GM19193 (cell line): ENCODE measurements around the gene PCNX2.

Source experiments
- POLR2A ChIP-seq: IDR thresholded peaks from 4 replicates; pipeline ENCODE4 v1.6.1; 2011; ENCODE audit not compliant: insufficient read depth, insufficient read length; ENCODE audit errors: extremely low read depth

PCNX2 gene

GRCh38 chr1:233282582-233282886 lies 13.0 kb downstream of the PCNX2 start:
- TF ChIP-seq POLR2A = no peak

GRCh38 chr1:233281711-233282581 lies 13.6 kb downstream of the PCNX2 start:
- no peak for TF ChIP-seq POLR2A

GRCh38 chr1:233279971-233280370 lies 15.6 kb downstream of the PCNX2 start:
- no peak for TF ChIP-seq POLR2A

DNA sequence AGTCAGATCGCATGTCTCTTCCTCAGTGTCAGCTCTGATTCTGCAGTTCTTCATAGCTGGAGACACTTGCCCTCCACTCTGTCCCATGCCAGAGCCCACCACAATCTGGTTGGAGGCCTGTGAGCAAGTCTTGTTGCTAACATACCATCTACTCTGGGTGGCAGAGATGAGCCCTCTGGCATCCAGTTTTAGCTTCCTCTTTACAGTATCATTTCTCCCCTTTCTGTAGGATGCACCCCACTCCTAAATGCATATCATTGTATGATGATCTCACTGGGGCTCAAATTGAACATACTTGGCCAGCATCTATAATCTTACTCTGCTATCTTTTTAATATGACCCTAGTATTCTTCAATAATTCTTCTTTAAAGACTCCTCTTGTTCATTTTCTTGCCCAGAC lies 16.9 kb downstream of the PCNX2 start:
- no peak for TF ChIP-seq POLR2A

GRCh38 chr1:233277637-233278606 lies 17.6 kb downstream of the PCNX2 start:
- no peak for TF ChIP-seq POLR2A

DNA sequence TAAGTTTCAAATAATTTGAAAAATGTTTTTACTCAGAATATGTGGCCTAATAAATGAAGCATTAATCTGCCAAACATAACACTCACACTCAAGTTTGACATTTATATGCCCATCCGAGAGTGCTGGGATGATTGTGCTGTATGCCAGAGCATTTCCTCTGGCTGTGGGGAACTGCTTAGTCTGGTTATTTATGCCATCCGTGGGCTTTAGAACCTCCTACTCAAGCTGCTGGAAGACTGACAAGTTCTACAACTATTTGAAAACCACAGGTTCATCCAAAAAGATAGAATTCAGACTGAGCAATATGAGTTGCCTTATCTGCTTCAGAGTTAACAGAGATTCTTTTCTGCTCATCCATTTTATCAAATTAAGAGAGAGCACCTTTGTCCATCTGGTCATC lies 25.9 kb downstream of the PCNX2 start:
- TF ChIP-seq POLR2A = no peak

GRCh38 chr1:233268389-233269022 lies 27.0 kb downstream of the PCNX2 start:
- no peak for TF ChIP-seq POLR2A

DNA sequence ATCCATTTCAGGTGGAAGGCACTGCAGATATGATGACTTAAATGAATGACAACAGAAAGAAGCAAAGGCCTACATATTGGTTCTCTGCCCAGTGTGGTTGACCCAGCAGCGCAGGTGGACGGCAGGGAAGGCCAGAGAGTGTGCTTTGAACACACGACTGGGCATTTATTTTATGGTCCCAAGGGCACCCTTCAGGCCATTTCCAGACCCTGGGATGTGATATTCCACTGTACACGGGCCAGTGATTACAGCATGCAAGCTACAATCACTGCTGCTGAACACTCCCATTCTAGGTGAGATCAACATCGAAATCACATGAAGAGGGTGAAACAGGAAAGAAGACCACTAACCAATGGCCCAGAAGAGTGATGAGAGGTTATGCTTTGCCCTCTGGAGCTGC lies 33.8 kb downstream of the PCNX2 start:
- TF ChIP-seq POLR2A = no peak

DNA sequence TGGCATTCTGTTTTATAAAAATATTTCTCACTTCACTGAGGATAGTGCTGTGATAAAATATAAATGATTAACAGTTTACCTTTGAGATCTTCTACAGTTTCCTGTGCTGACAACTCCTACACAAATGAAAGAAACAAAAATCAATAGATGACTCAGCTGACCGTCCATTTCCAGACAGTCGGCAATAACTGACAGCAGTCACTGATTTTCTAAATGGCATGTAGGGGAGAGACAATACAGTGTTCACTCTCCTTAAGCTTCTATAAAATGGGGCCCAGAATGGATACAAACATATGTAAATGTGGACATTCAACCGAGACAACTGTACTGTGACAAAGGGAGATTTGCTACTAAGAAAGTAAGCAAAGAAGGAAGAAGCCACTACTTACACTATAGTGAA lies 34.3 kb downstream of the PCNX2 start:
- no peak for TF ChIP-seq POLR2A

DNA sequence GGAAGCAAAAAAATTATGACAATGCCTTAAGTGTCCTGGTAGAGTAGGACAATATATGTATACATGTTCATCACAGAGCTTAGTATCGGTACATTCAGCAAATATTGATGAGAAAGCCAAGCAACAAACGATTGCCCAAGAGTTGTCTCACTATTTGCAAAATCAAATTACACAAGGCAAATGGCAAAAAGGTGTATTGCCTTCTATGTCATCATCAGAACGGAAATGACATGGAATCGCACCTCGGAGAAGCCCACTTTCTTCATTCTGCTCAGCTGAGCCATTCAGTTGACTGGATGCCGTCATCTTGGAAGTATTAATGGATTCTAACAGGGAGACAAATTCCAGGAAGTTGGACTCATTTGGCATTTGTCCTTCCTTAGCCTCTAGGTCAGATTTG lies 37.7 kb downstream of the PCNX2 start:
- TF ChIP-seq POLR2A = no peak

DNA sequence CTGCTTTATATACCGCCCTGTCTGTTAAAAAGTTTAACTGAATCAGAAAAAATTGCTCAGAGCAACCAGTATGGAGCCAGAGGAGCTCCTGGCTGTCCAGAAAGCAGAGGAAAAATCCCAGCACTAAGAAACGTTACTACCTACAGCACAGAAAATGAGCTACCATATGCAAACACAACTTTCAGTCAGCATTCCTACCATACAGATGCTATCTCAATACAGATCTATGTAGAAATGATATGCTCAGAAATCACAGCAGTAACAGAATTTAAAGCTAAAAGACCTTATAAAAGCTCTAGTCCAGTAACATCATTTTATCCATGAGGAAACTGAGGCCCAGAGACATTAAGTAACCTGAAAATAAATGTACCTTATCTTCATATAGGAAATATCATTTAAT lies 38.7 kb downstream of the PCNX2 start:
- TF ChIP-seq POLR2A = no peak

GRCh38 chr1:233256191-233256590 lies 39.3 kb downstream of the PCNX2 start:
- no peak for TF ChIP-seq POLR2A

DNA sequence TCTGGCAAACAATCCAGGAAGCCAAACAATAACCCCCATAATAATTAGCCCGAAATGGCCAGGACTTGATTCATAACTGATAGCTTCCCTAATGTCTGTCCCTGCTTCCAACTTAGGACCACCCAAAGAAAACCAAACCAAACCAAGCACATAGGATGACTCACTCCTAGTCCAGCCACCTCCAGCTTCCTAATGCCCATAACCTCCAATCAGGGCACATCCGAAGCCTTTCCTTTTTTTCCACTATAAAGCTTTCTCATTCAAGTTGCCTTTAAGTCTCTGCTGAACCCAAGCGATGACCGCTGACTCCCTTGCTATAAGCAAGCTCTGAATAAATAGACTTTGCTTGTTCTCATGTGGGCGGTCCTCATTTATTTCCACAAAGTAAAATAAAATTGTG lies 40.4 kb downstream of the PCNX2 start:
- TF ChIP-seq POLR2A = no peak

DNA sequence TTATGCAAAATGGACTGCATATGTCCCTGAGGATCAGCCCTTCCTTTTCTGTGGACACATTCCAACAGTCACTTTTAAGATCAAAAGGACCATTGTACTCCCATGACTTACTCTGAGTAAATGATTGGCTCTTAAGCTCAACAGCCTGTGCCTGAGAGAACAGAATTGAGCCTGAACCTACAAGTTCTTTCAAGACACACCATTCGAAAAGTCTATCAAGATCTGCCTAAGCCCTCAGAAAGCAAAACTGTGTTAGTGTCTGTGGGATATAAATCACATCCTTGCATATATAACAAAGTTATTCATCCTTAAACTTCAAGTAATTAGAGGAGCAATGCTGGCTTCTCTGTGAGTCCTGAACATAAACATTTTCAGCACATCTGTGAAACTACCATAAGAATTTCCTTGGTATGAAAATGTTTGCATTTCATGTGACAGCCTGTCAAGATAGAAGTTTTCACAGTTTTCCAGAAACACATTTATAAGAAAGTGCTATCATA lies 41.6 kb downstream of the PCNX2 start:
- no peak for TF ChIP-seq POLR2A

GRCh38 chr1:233253231-233253831 lies 42.2 kb downstream of the PCNX2 start:
- TF ChIP-seq POLR2A = no peak
